PFSK-1 (cell line): ENCODE data around the gene SLC6A9.

Source experiments
- FOXP2 ChIP-seq: optimal IDR thresholded peaks from 2 replicates; pipeline ENCODE3; 2011; ENCODE audit warnings: borderline replicate concordance, control low read depth, inconsistent platforms; ENCODE audit not compliant: insufficient read depth; ENCODE audit errors: extremely low read length, extremely low read depth
- POLR2AphosphoS5 ChIP-seq: IDR thresholded peaks from 2 replicates; pipeline ENCODE4 v1.6.1; 2012; ENCODE audit warnings: low read depth, mild to moderate bottlenecking, control low read depth, low read length, moderate library complexity
- REST ChIP-seq, 2 experiments: IDR thresholded peaks; 2 replicates each; pipeline versions ENCODE4 v1.6.1 to v1.8.0; 2011 to 2012; ENCODE audit warnings: low read depth in 2 of 2, low read length in 2 of 2, control low read depth in 1 of 2, inconsistent platforms in 1 of 2, mild to moderate bottlenecking in 1 of 2, moderate library complexity in 1 of 2; ENCODE audit not compliant: insufficient read depth in 1 of 2
- SIN3A ChIP-seq: IDR thresholded peaks from 2 replicates; pipeline ENCODE4 v1.6.1; 2012; ENCODE audit warnings: mild to moderate bottlenecking, low read length, moderate library complexity, borderline replicate concordance; ENCODE audit not compliant: insufficient read depth
- TAF1 ChIP-seq: IDR thresholded peaks from 2 replicates; pipeline ENCODE4 v1.6.1; 2012; ENCODE audit warnings: low read length, control low read depth, borderline replicate concordance; ENCODE audit not compliant: insufficient read depth

SLC6A9 gene

GRCh38 chr1:43999455-43999854 lies 31.8 kb downstream of the SLC6A9 start:
- TF ChIP-seq POLR2AphosphoS5, result no peak
- TF ChIP-seq TAF1, result no peak
- TF ChIP-seq SIN3A, result no peak
- no peak for TF ChIP-seq FOXP2
- no peak for TF ChIP-seq REST (IDR thresholded peaks at IDR 0.05; ENCODE audit: insufficient read depth in 1 of 2, low read depth in 2 of 2, low read length in 2 of 2)

DNA sequence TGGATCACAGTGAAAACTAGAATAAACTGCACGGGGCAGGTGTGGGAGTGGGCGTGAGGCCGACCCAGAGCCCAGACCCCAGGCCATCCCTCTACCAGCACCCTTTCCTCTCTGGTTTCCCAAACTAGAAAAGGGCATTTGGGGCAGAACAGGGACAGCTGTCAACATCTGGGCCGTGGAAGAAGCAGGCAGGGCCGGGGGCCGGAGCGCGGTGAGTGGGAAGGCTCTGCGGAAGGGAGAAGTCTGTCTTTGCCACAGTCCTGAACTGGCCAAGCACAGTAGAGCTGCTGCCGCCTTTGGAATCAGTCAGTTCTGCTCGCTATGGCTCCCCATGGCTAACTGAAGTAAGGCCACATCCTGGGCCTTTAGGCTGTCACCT lies 33.3 kb downstream of the SLC6A9 start:
- TF ChIP-seq TAF1 (no peak), FOXP2 (no peak), POLR2AphosphoS5 (no peak), SIN3A (no peak), REST (IDR thresholded peaks at IDR 0.05; ENCODE audit: insufficient read depth in 1 of 2, low read depth in 2 of 2, low read length in 2 of 2) (no peak)

- no peak for TF ChIP-seq TAF1
- TF ChIP-seq FOXP2, result no peak
- no peak for TF ChIP-seq POLR2AphosphoS5
- TF ChIP-seq SIN3A, result no peak
- no peak for TF ChIP-seq REST (IDR thresholded peaks at IDR 0.05; ENCODE audit: insufficient read depth in 1 of 2, low read depth in 2 of 2, low read length in 2 of 2)
Observed at GRCh38 chr1:43997295-43997999, 33.8 kb downstream of the SLC6A9 start.

DNA sequence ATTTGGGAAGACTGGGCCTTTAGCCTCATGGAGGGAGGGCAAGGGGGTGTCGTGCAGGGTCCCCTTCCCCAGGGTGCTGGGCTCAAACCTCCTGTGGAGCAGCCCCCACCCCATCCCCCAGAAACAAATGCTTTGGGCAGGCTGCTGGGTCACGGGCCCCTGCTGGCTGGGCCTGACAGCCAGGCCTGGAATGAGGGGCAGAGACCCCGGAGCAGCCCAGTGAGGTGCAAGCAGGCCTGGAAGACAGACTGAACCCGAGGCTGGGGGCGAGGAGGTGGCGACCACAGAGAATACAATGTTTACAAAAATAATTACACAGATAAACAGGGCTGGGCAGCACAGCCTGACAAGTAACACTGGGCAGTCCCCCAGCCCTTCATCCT lies 34.5 kb downstream of the SLC6A9 start:
- TF ChIP-seq FOXP2, result no peak
- no peak for TF ChIP-seq POLR2AphosphoS5
- no peak for TF ChIP-seq SIN3A
- no peak for TF ChIP-seq TAF1
- TF ChIP-seq REST (IDR thresholded peaks at IDR 0.05; ENCODE audit: insufficient read depth in 1 of 2, low read depth in 2 of 2, low read length in 2 of 2), result no peak
